Embryonic facial prominence (tissue), 1 donor: Measurements from ENCODE around the gene RND3.

ENCODE experiments used
- DNase-seq: peaks from one replicate; pipeline ENCODE4 v3.0.0-alpha.2; 2016; ENCODE audit errors: extremely low spot score

The RND3 gene

GRCh38 chr2:150476286-150476685 lies 11.2 kb downstream of the RND3 start:
- DNase-seq, result no peak

GRCh38 chr2:150475479-150476250 lies 11.8 kb downstream of the RND3 start:
- no peak for DNase-seq

GRCh38 chr2:150474326-150475074 lies 13.0 kb downstream of the RND3 start:
- DNase-seq, result no peak

- no peak for DNase-seq
Measured at GRCh38 chr2:150473767-150474166, 13.7 kb downstream of the RND3 start.

GRCh38 chr2:150472511-150472899 lies 15.0 kb downstream of the RND3 start:
- DNase-seq, result no peak

GRCh38 chr2:150471813-150472510 lies 15.5 kb downstream of the RND3 start:
- DNase-seq, result no peak

- no peak for DNase-seq
Measured at GRCh38 chr2:150470435-150470834, 17.0 kb downstream of the RND3 start.

GRCh38 chr2:150469706-150470274 lies 17.7 kb downstream of the RND3 start:
- DNase-seq, result no peak

GRCh38 chr2:150468350-150468960 lies 19.0 kb downstream of the RND3 start:
- no peak for DNase-seq

GRCh38 chr2:150467621-150467963 lies 19.9 kb downstream of the RND3 start:
- DNase-seq, result no peak

- DNase-seq, result no peak
Measured at GRCh38 chr2:150466741-150467620, 20.5 kb downstream of the RND3 start.

- DNase-seq, result no peak
Measured at GRCh38 chr2:150465703-150466569, 21.5 kb downstream of the RND3 start.

- no peak for DNase-seq
Measured at GRCh38 chr2:150464986-150465385, 22.5 kb downstream of the RND3 start.

GRCh38 chr2:150464270-150464669 lies 23.2 kb downstream of the RND3 start:
- DNase-seq, result no peak

- no peak for DNase-seq
Measured at GRCh38 chr2:150462770-150463169, 24.7 kb downstream of the RND3 start.

- no peak for DNase-seq
Measured at GRCh38 chr2:150459281-150459680, 28.2 kb downstream of the RND3 start.

GRCh38 chr2:150450765-150451164 lies 36.7 kb downstream of the RND3 start:
- DNase-seq, result no peak

GRCh38 chr2:150449856-150450255 lies 37.6 kb downstream of the RND3 start:
- DNase-seq, result no peak

GRCh38 chr2:150445398-150445797 lies 42.1 kb downstream of the RND3 start:
- no peak for DNase-seq

GRCh38 chr2:150442484-150442883 lies 45.0 kb downstream of the RND3 start:
- no peak for DNase-seq
